Peyer's patch (tissue), 4 donors: Measurements from ENCODE around the gene PARVB.

Experiments used
- CTCF ChIP-seq, 6 experiments: fragments of 450-650 bp in 4 of 6; fragments of 200-600 bp in 2 of 6; sonication (generic) in 1 of 6; IDR thresholded peaks; one replicate each; pipeline ENCODE4 v1.5.1; 2017 to 2019; ENCODE audit warnings: antibody characterized with exemption in 6 of 6, mild to moderate bottlenecking in 3 of 6, moderate library complexity in 1 of 6
- POLR2A ChIP-seq, 2 donors: fragments of 450-650 bp; IDR thresholded peaks; one replicate each; pipeline ENCODE4 v1.5.1; 2017; ENCODE audit warnings: antibody characterized with exemption in 2 of 2, mild to moderate bottlenecking in 2 of 2, moderate library complexity in 2 of 2

DNA sequence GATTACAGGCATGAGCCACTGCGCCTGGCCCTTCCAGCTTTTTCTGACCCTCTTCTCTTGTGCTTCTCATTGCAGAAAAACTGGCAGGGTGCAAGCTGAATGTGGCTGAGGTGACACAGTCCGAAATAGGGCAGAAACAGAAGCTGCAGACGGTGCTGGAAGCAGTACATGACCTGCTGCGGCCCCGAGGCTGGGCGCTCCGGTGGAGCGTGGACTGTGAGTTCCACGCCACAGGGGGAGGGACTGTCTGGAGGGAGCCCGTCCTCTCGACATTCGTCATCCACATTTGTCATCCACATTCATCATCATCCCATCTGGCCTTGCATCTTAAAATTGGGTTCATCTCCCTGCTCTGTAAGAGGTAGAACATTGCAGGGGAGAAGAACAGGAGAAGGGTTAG, 107.3 kb downstream of the PARVB start:
- no peak for TF ChIP-seq CTCF (IDR thresholded peaks at IDR 0.05)
- no peak for TF ChIP-seq POLR2A (IDR thresholded peaks at IDR 0.05)
